Panc1 (cell line): Measurements from ENCODE around the gene CACNA1D. TPM values are rescaled to one million over a fixed set of nuclear protein-coding genes. Genes with fewer than 3 reads are reported as not detected.

ENCODE experiments used
- ATAC-seq: fragments of 200-7000 bp; cut with Tn5 transposase; 2 replicates; pipeline ENCODE4 v1.9.1; 2020; ENCODE audit warnings: mild to moderate bottlenecking, moderate library complexity
- BruUV-seq: library from RNA; stranded (reverse); fragments of 400-500 nt; replicated peaks from 2 replicates; lab custom pipeline; 2021; lab: Mats Ljungman, UMichigan
- CTCF ChIA-PET: fragments of 300-600 bp; sonication (Branson Sonifier 250); formaldehyde crosslinking; loops from one replicate; lab custom pipeline; 2022; ENCODE audit warnings: antibody characterized with exemption; lab: Charles Lee
- POLR2A ChIA-PET: fragments of 300-600 bp; sonication (Branson Sonifier 250); formaldehyde crosslinking; loops from one replicate; lab custom pipeline; 2022; ENCODE audit warnings: antibody characterized with exemption; lab: Charles Lee
- DNase-seq: peaks from one replicate; pipeline ENCODE4 v3.0.0-alpha.2; 2010; ENCODE audit warnings: low read depth, low spot score
- H3K27ac ChIP-seq: 2 replicates; pipeline ENCODE4 v1.5.1; 2011; ENCODE audit warnings: mild to moderate bottlenecking, low read length, inconsistent platforms
- H3K27me3 ChIP-seq: fragments of 200-500 bp; sonication (Bioruptor generic); 2 replicates; pipeline ENCODE4 v1.6.0; 2014; ENCODE audit warnings: low read length, inconsistent platforms; ENCODE audit not compliant: control insufficient read depth, insufficient read depth
- H3K36me3 ChIP-seq: fragments of 200-500 bp; sonication (Bioruptor generic); 2 replicates; pipeline ENCODE4 v1.5.1; 2014; ENCODE audit warnings: inconsistent platforms, mild to moderate bottlenecking, low read length, moderate library complexity; ENCODE audit not compliant: control insufficient read depth, insufficient read depth
- H3K4me1 ChIP-seq: 2 replicates; pipeline ENCODE4 v1.5.1; 2011; ENCODE audit warnings: inconsistent platforms, mild to moderate bottlenecking, low read length, moderate library complexity; ENCODE audit not compliant: control insufficient read depth, insufficient read depth
- H3K4me3 ChIP-seq, 2 experiments: 2 replicates each; pipeline ENCODE4 v1.5.1; 2011 to 2012; ENCODE audit warnings: low read depth in 2 of 2, low read length in 2 of 2, mild to moderate bottlenecking in 2 of 2, inconsistent platforms in 1 of 2, moderate library complexity in 1 of 2
- H3K9me3 ChIP-seq: fragments of 200-500 bp; sonication (Bioruptor generic); 2 replicates; pipeline ENCODE4 v1.5.1; 2014; ENCODE audit warnings: low read depth, mild to moderate bottlenecking, inconsistent platforms, low read length, moderate library complexity; ENCODE audit not compliant: control insufficient read depth, insufficient read depth
- CTCF ChIP-seq: fragments of 450-650 bp; IDR thresholded peaks from 2 replicates; pipeline ENCODE4 v1.5.1; 2017; ENCODE audit warnings: mild to moderate bottlenecking
- POLR2AphosphoS5 ChIP-seq: IDR thresholded peaks from 2 replicates; pipeline ENCODE4 v1.6.1; 2012; ENCODE audit warnings: mild to moderate bottlenecking, low read depth, low read length, moderate library complexity
- REST ChIP-seq, 2 experiments: IDR thresholded peaks; 2 replicates each; pipeline ENCODE4 v1.6.1; 2011 to 2012; ENCODE audit warnings: low read depth in 2 of 2, control low read depth in 1 of 2, low read length in 1 of 2, mild to moderate bottlenecking in 1 of 2, moderate library complexity in 1 of 2; ENCODE audit not compliant: insufficient read depth in 1 of 2
- SIN3A ChIP-seq: IDR thresholded peaks from 2 replicates; pipeline ENCODE4 v1.6.1; 2012; ENCODE audit warnings: low read depth, mild to moderate bottlenecking, low read length, moderate library complexity, borderline replicate concordance; ENCODE audit not compliant: insufficient read depth
- TCF7L2 ChIP-seq: IDR thresholded peaks from 2 replicates; pipeline ENCODE4 v1.6.1; 2011; ENCODE audit warnings: mild to moderate bottlenecking, low read depth, low read length, inconsistent platforms
- in situ Hi-C: cut with HindIII; loops from 2 replicates; pipeline ENCODE4 v1.10.0; 2016; ENCODE audit warnings: low sequenced_read_pairs, low pct_unique_long_range_greater_than_20kb
- intact Hi-C: fragments of 100-400 bp; cut with micrococcal nuclease; formaldehyde crosslinking; loops from one replicate; pipeline ENCODE4 v1.10.0; 2022; ENCODE audit not compliant: unreplicated experiment
- total RNA-seq: library from RNA; stranded (reverse); gene quantifications from one replicate; pipeline ENCODE4 v1.2.1, GENCODE V29; 2021; ENCODE audit not compliant: unreplicated experiment

Gene CACNA1D
- total RNA-seq, 1 experiment from 2014 or later: 23.0 TPM

GRCh38 chr3:53614307-53614706 is 119.9 kb downstream of the CACNA1D start:
- Histone ChIP-seq H3K27me3 (no peaks in the 10 kb centered on the region), H3K36me3 (no peaks in the 10 kb centered on the region), H3K9me3 (no peaks in the 10 kb centered on the region), H3K4me1 (no peaks in the 10 kb centered on the region), H3K4me3 (no peak overlapping the region), H3K27ac (no peak overlapping the region)
- ATAC-seq: no peak
- ChIA-PET POLR2A (no interaction called here), CTCF (no interaction called here)
- intact Hi-C loops: no loop called here
- no peak for DNase-seq
- in situ Hi-C loops: no loop called here
- TF ChIP-seq SIN3A: no peak
- no peak for TF ChIP-seq CTCF
- TF ChIP-seq TCF7L2: no peak
- no peak for TF ChIP-seq POLR2AphosphoS5
- TF ChIP-seq REST (IDR thresholded peaks at IDR 0.05; ENCODE audit: insufficient read depth in 1 of 2, low read depth in 2 of 2, low read length in 1 of 2): no peak
- BruUV-seq: no TSS peak

- Histone ChIP-seq H3K27me3 (no peaks in the 10 kb centered on the region), H3K4me3 (no peak overlapping the region), H3K9me3 (no peaks in the 10 kb centered on the region), H3K4me1 (no peaks in the 10 kb centered on the region), H3K27ac (no peak overlapping the region), H3K36me3 (no peaks in the 10 kb centered on the region)
- in situ Hi-C loops: no loop called here
- DNase-seq (no peak), ATAC-seq (no peak)
- ChIA-PET POLR2A (no interaction called here), CTCF (no interaction called here)
- intact Hi-C loops: no loop called here
- no TSS peak for BruUV-seq
- no peak for TF ChIP-seq POLR2AphosphoS5
- TF ChIP-seq CTCF: no peak
- no peak for TF ChIP-seq SIN3A
- no peak for TF ChIP-seq REST (IDR thresholded peaks at IDR 0.05; ENCODE audit: insufficient read depth in 1 of 2, low read depth in 2 of 2, low read length in 1 of 2)
- TF ChIP-seq TCF7L2: no peak
Measured at GRCh38 chr3:53616321-53616720, 121.9 kb downstream of the CACNA1D start.
